Measurements from ENCODE around the gene KAT14.
"Not testable (repeated sequence)": the region's sequence is repeated elsewhere in the genome, so short reads cannot be mapped to it uniquely, and the experiment has no call there.

The KAT14 gene

GRCh38 chr20:18137412-18138265 lies at the start of gene KAT14, which contains the start of gene PET117:
TSS of gene KAT14 (plus strand) at chr20:18137863. CDS start at chr20:18142661, 4,798 bp downstream.
TSS of gene PET117 (plus strand) at chr20:18137863. CDS start at chr20:18137956, 93 bp downstream.
- Histone ChIP-seq H3K9me3 (ENCODE audit: control insufficient read depth, low read length) (no peaks in the 10 kb centered on the region), H3K36me3 (ENCODE audit: control insufficient read depth, insufficient read depth, low read length) (no peaks in the 10 kb centered on the region), H3K79me2 (peaks cover 21% of the 10 kb centered on the region), H3K27me3 (ENCODE audit: control insufficient read depth, insufficient read depth, low read length) (no peaks in the 10 kb centered on the region), H2AFZ (peak within 1 kb of the TSS; percentile 100), H3K4me3 (ENCODE audit: low read depth, low read length) (peak within 1 kb of the TSS; percentile 77), H3K4me1 (peaks cover 5% of the 10 kb centered on the region), H3K27ac (peak within 1 kb of the TSS; percentile 87), H3K4me2 (ENCODE audit: low read length) (peak within 1 kb of the TSS; percentile 92), H3K9ac (peak within 1 kb of the TSS; percentile 90)
- TF ChIP-seq CTCF (IDR thresholded peaks at IDR 0.05): no peak

GRCh38 chr20:18088298-18088697 lies 49.4 kb upstream of the KAT14 start:
- not testable (repeated sequence) for H3K4me3 ChIP-seq (ENCODE audit: low read depth, low read length); H2AFZ ChIP-seq; H3K36me3 ChIP-seq (ENCODE audit: control insufficient read depth, insufficient read depth, low read length)

GRCh38 chr20:18088841-18089240 lies 48.8 kb upstream of the KAT14 start:
- not testable (repeated sequence) for H3K27me3 ChIP-seq (ENCODE audit: control insufficient read depth, insufficient read depth, low read length); H3K4me1 ChIP-seq; H3K79me2 ChIP-seq; H3K4me2 ChIP-seq (ENCODE audit: low read length); H3K9ac ChIP-seq; H3K9me3 ChIP-seq (ENCODE audit: control insufficient read depth, low read length); H3K4me3 ChIP-seq (ENCODE audit: low read depth, low read length); H2AFZ ChIP-seq; H3K27ac ChIP-seq; H3K36me3 ChIP-seq (ENCODE audit: control insufficient read depth, insufficient read depth, low read length)

More at GRCh38 chr20:18088298-18088697, 49.4 kb upstream of the KAT14 start:
- H3K27me3 ChIP-seq (ENCODE audit: control insufficient read depth, insufficient read depth, low read length); H3K27ac ChIP-seq; H3K4me2 ChIP-seq (ENCODE audit: low read length); H3K9me3 ChIP-seq (ENCODE audit: control insufficient read depth, low read length); H3K4me1 ChIP-seq; H3K9ac ChIP-seq; H3K79me2 ChIP-seq: not testable (repeated sequence)

GRCh38 chr20:18090044-18090443 lies 47.6 kb upstream of the KAT14 start:
- Histone ChIP-seq H2AFZ (no peak overlapping the region), H3K4me3 (ENCODE audit: low read depth, low read length) (no peak overlapping the region), H3K36me3 (ENCODE audit: control insufficient read depth, insufficient read depth, low read length) (no peaks in the 10 kb centered on the region), H3K9me3 (ENCODE audit: control insufficient read depth, low read length) (no peaks in the 10 kb centered on the region), H3K27ac (no peak overlapping the region), H3K27me3 (ENCODE audit: control insufficient read depth, insufficient read depth, low read length) (no peaks in the 10 kb centered on the region), H3K79me2 (no peaks in the 10 kb centered on the region), H3K9ac (no peak overlapping the region), H3K4me2 (ENCODE audit: low read length) (no peak overlapping the region), H3K4me1 (no peaks in the 10 kb centered on the region)
- TF ChIP-seq CTCF (IDR thresholded peaks at IDR 0.05): no peak

- H3K36me3 ChIP-seq (ENCODE audit: control insufficient read depth, insufficient read depth, low read length): no peaks in the 10 kb centered on the region
- H3K9me3 ChIP-seq (ENCODE audit: control insufficient read depth, low read length): no peaks in the 10 kb centered on the region
- no peaks in the 10 kb centered on the region for H3K27me3 ChIP-seq (ENCODE audit: control insufficient read depth, insufficient read depth, low read length)
- no peak overlapping the region for H3K4me2 ChIP-seq (ENCODE audit: low read length)
- TF ChIP-seq CTCF (IDR thresholded peaks at IDR 0.05): no peak
- no peak overlapping the region for H3K27ac ChIP-seq
- no peak overlapping the region for H2AFZ ChIP-seq
- H3K4me3 ChIP-seq (ENCODE audit: low read depth, low read length): no peak overlapping the region
- no peaks in the 10 kb centered on the region for H3K4me1 ChIP-seq
- no peaks in the 10 kb centered on the region for H3K79me2 ChIP-seq
- no peak overlapping the region for H3K9ac ChIP-seq
These were observed 47.2 kb upstream of the KAT14 start for GRCh38 chr20:18090477-18090876.

Measured in parathyroid adenoma (tissue), 2 donors.